Mesendoderm (in vitro differentiated cells): Measurements from ENCODE around the gene SGMS1.

Source experiments
- DNase-seq: peaks from one replicate; pipeline ENCODE4 v3.0.0; 2013
- H2AK5ac ChIP-seq: 2 replicates; pipeline ENCODE4 v1.6.1; 2013; ENCODE audit warnings: low read length, inconsistent platforms
- H2BK120ac ChIP-seq: 2 replicates; pipeline ENCODE4 v1.6.1; 2013; ENCODE audit warnings: low read depth, mild to moderate bottlenecking, low read length, moderate library complexity, mixed read lengths
- H2BK15ac ChIP-seq: replicated peaks from 2 replicates; pipeline ENCODE4 v1.6.1; 2013; ENCODE audit warnings: low read depth, mild to moderate bottlenecking, moderate library complexity
- H2BK5ac ChIP-seq: 2 replicates; pipeline ENCODE4 v1.6.1; 2013; ENCODE audit warnings: low read length, inconsistent platforms
- H3K18ac ChIP-seq: 2 replicates; pipeline ENCODE4 v1.6.1; 2013; ENCODE audit warnings: mild to moderate bottlenecking, low read length, mixed read lengths
- H3K23ac ChIP-seq: one replicate; pipeline ENCODE4 v1.6.1; 2013; ENCODE audit warnings: low read length
- H3K27ac ChIP-seq: 2 replicates; pipeline ENCODE4 v1.5.1; 2013; ENCODE audit warnings: low read depth, mild to moderate bottlenecking, inconsistent platforms, low read length, moderate library complexity
- H3K27me3 ChIP-seq: 2 replicates; pipeline ENCODE4 v1.6.1; 2013; ENCODE audit warnings: low read length, control low read depth, mild to moderate bottlenecking, inconsistent platforms; ENCODE audit not compliant: insufficient read depth, poor library complexity
- H3K36me3 ChIP-seq: 2 replicates; pipeline ENCODE4 v1.6.1; 2013; ENCODE audit warnings: low read length, inconsistent platforms; ENCODE audit not compliant: control insufficient read depth, insufficient read depth
- H3K4ac ChIP-seq: one replicate; pipeline ENCODE4 v1.6.1; 2013; ENCODE audit warnings: low read depth, mild to moderate bottlenecking, low read length, moderate library complexity
- H3K4me1 ChIP-seq: 2 replicates; pipeline ENCODE4 v1.6.1; 2013; ENCODE audit warnings: low read depth, low read length, inconsistent platforms; ENCODE audit not compliant: control insufficient read depth
- H3K4me2 ChIP-seq: 2 replicates; pipeline ENCODE4 v1.6.1; 2013; ENCODE audit warnings: low read length
- H3K4me3 ChIP-seq: 2 replicates; pipeline ENCODE4 v1.5.1; 2013; ENCODE audit warnings: mild to moderate bottlenecking, low read length
- H3K56ac ChIP-seq: one replicate; pipeline ENCODE4 v1.6.1; 2013; ENCODE audit warnings: low read length
- H3K79me1 ChIP-seq: 2 replicates; pipeline ENCODE4 v1.6.1; 2013; ENCODE audit warnings: low read length, inconsistent platforms
- H3K79me2 ChIP-seq: 2 replicates; pipeline ENCODE4 v1.6.1; 2013; ENCODE audit warnings: mild to moderate bottlenecking, low read length; ENCODE audit not compliant: control insufficient read depth, insufficient read depth
- H3K9ac ChIP-seq: 2 replicates; pipeline ENCODE4 v1.6.1; 2013; ENCODE audit warnings: low read length, inconsistent platforms
- H4K5ac ChIP-seq: one replicate; pipeline ENCODE4 v1.6.1; 2013; ENCODE audit warnings: low read length
- H4K8ac ChIP-seq: one replicate; pipeline ENCODE4 v1.6.1; 2013; ENCODE audit warnings: low read depth, mild to moderate bottlenecking, control low read depth, low read length, moderate library complexity
- WGBS: extraction: QIAGEN DNeasy Blood & Tissue Kit; methylation state at CpG from one replicate; pipeline ENCODE4 v1.1.7; 2013; ENCODE audit warnings: low lambda C conversion rate, missing lambda C conversion rate; ENCODE audit not compliant: insufficient coverage; ENCODE audit errors: extremely low coverage; 5-methylcytosine and 5-hydroxymethylcytosine counted together

The SGMS1 gene

DNA sequence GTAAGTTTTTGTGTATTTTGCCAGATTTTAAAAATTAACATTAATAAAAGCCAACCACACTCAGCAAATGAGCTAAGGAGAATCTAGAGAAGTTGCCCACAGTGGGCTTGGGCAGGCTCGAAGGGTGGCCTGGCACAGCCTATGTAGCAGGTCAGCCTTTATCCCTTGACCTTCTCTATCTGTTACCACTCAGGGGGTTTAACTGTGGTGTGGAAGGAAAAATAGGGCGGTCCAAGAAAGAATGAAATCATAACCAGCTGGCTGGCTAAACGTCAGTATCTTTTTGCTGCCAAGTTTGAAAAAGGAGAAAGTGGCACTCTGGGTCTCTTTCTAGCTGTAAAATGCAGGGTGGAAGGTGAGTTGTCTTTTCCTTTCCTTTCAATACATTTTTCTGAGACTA lies 242.1 kb downstream of the SGMS1 start:
- Histone ChIP-seq H2BK120ac (no peak overlapping the region), H3K18ac (no peak overlapping the region), H4K5ac (no peak overlapping the region), H3K23ac (no peak overlapping the region), H2BK5ac (no peak overlapping the region), H3K4me3 (no peak overlapping the region), H2BK15ac (no peak overlapping the region), H3K27ac (no peak overlapping the region), H3K4me1 (no peaks in the 10 kb centered on the region), H3K4me2 (no peak overlapping the region), H3K79me2 (no peaks in the 10 kb centered on the region), H3K4ac (no peak overlapping the region), H3K9ac (no peak overlapping the region), H2AK5ac (no peak overlapping the region), H3K56ac (no peak overlapping the region), H3K79me1 (peaks cover 2% of the 10 kb centered on the region), H4K8ac (no peak overlapping the region), H3K27me3 (no peaks in the 10 kb centered on the region), H3K36me3 (no peaks in the 10 kb centered on the region)
- no CpG with 5 or more reads among the region's 3 CpGs for WGBS
- DNase-seq = no peak

GRCh38 chr10:50379616-50380015 lies 244.1 kb downstream of the SGMS1 start:
- H3K4me3 ChIP-seq = no peak overlapping the region
- no peak overlapping the region for H4K5ac ChIP-seq
- H4K8ac ChIP-seq = no peak overlapping the region
- H3K4ac ChIP-seq = no peak overlapping the region
- H3K23ac ChIP-seq = no peak overlapping the region
- WGBS = no CpG with 5 or more reads among the region's 2 CpGs
- no peak overlapping the region for H2BK120ac ChIP-seq
- H3K79me1 ChIP-seq = peaks cover 2% of the 10 kb centered on the region
- H2BK5ac ChIP-seq = no peak overlapping the region
- DNase-seq = no peak
- H3K27me3 ChIP-seq = no peaks in the 10 kb centered on the region
- no peak overlapping the region for H2AK5ac ChIP-seq
- H3K4me2 ChIP-seq = no peak overlapping the region
- no peak overlapping the region for H3K56ac ChIP-seq
- H2BK15ac ChIP-seq = no peak overlapping the region
- no peaks in the 10 kb centered on the region for H3K36me3 ChIP-seq
- no peaks in the 10 kb centered on the region for H3K79me2 ChIP-seq
- peaks cover 1% of the 10 kb centered on the region for H3K4me1 ChIP-seq
- H3K27ac ChIP-seq = no peak overlapping the region
- H3K9ac ChIP-seq = no peak overlapping the region
- no peak overlapping the region for H3K18ac ChIP-seq

GRCh38 chr10:50375745-50376144 lies 248.0 kb downstream of the SGMS1 start:
- Histone ChIP-seq H2BK5ac (no peak overlapping the region), H3K23ac (no peak overlapping the region), H3K56ac (no peak overlapping the region), H2BK120ac (no peak overlapping the region), H2AK5ac (no peak overlapping the region), H3K18ac (no peak overlapping the region), H3K79me2 (no peaks in the 10 kb centered on the region), H3K4me1 (peaks cover 3% of the 10 kb centered on the region), H2BK15ac (no peak overlapping the region), H3K9ac (no peak overlapping the region), H3K79me1 (peaks cover 3% of the 10 kb centered on the region), H4K5ac (no peak overlapping the region), H3K4ac (no peak overlapping the region), H3K27ac (no peak overlapping the region), H4K8ac (no peak overlapping the region), H3K27me3 (no peaks in the 10 kb centered on the region), H3K4me3 (no peak overlapping the region), H3K36me3 (no peaks in the 10 kb centered on the region), H3K4me2 (no peak overlapping the region)
- no CpG with 5 or more reads among the region's 2 CpGs for WGBS
- DNase-seq = no peak

- no peak overlapping the region for H3K18ac ChIP-seq
- H2BK15ac ChIP-seq = no peak overlapping the region
- H2BK120ac ChIP-seq = no peak overlapping the region
- no peak overlapping the region for H2BK5ac ChIP-seq
- H3K4me3 ChIP-seq = no peak overlapping the region
- peak; percentile 37 for DNase-seq
- H3K4me1 ChIP-seq = peaks cover 3% of the 10 kb centered on the region
- no peak overlapping the region for H3K9ac ChIP-seq
- no peak overlapping the region for H3K23ac ChIP-seq
- H3K79me2 ChIP-seq = no peaks in the 10 kb centered on the region
- no peaks in the 10 kb centered on the region for H3K36me3 ChIP-seq
- no peak overlapping the region for H4K8ac ChIP-seq
- no peak overlapping the region for H3K4ac ChIP-seq
- H3K27ac ChIP-seq = no peak overlapping the region
- H3K79me1 ChIP-seq = peaks cover 3% of the 10 kb centered on the region
- H3K56ac ChIP-seq = no peak overlapping the region
- H3K27me3 ChIP-seq = no peaks in the 10 kb centered on the region
- no peak overlapping the region for H4K5ac ChIP-seq
- no peak overlapping the region for H3K4me2 ChIP-seq
- H2AK5ac ChIP-seq = no peak overlapping the region
Observed at GRCh38 chr10:50375051-50375452, 248.7 kb downstream of the SGMS1 start.

- no peak overlapping the region for H2BK120ac ChIP-seq
- no peak overlapping the region for H2BK15ac ChIP-seq
- H3K9ac ChIP-seq = no peak overlapping the region
- no peak overlapping the region for H3K23ac ChIP-seq
- no peak overlapping the region for H3K4ac ChIP-seq
- WGBS = no CpG with 5 or more reads among the region's 1 CpG
- no peaks in the 10 kb centered on the region for H3K36me3 ChIP-seq
- no peaks in the 10 kb centered on the region for H3K79me2 ChIP-seq
- no peak overlapping the region for H3K56ac ChIP-seq
- H4K8ac ChIP-seq = no peak overlapping the region
- peak; percentile 65 for DNase-seq
- no peak overlapping the region for H3K18ac ChIP-seq
- peaks cover 3% of the 10 kb centered on the region for H3K79me1 ChIP-seq
- H4K5ac ChIP-seq = no peak overlapping the region
- H2AK5ac ChIP-seq = no peak overlapping the region
- H3K27ac ChIP-seq = no peak overlapping the region
- H3K27me3 ChIP-seq = no peaks in the 10 kb centered on the region
- no peak overlapping the region for H2BK5ac ChIP-seq
- no peak overlapping the region for H3K4me2 ChIP-seq
- H3K4me1 ChIP-seq = peaks cover 3% of the 10 kb centered on the region
- no peak overlapping the region for H3K4me3 ChIP-seq
Observed at GRCh38 chr10:50373821-50374501, 249.8 kb downstream of the SGMS1 start.

DNA sequence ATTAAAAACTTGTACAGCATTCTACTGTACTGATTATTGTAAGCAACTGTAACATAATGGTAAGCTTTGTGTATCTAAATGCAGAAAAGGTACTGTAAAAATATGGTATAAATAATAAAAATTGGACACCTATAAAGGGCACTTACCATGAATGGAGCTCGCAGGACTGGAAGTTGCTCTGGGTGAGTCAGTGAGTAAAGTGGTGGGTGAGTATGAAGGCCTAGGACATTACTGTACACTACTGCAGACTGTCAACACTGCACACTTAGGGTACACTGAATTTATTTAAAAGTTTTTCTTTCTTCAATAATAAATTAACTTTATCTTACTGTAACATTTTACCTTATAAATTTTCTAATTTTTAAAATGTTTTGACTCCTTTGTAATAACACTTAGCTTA lies 253.8 kb downstream of the SGMS1 start:
- Histone ChIP-seq H4K5ac (no peak overlapping the region), H3K36me3 (no peaks in the 10 kb centered on the region), H3K18ac (no peak overlapping the region), H2BK120ac (no peak overlapping the region), H3K4ac (no peak overlapping the region), H3K79me2 (no peaks in the 10 kb centered on the region), H3K4me3 (no peak overlapping the region), H2AK5ac (no peak overlapping the region), H3K9ac (no peak overlapping the region), H3K23ac (no peak overlapping the region), H3K4me2 (no peak overlapping the region), H3K27me3 (no peaks in the 10 kb centered on the region), H3K4me1 (peaks cover 3% of the 10 kb centered on the region), H3K56ac (no peak overlapping the region), H3K79me1 (peaks cover 2% of the 10 kb centered on the region), H4K8ac (no peak overlapping the region), H2BK15ac (no peak overlapping the region), H3K27ac (no peak overlapping the region), H2BK5ac (no peak overlapping the region)
- DNase-seq = no peak
- no CpG with 5 or more reads among the region's 1 CpG for WGBS
